Measurements from ENCODE around the gene MAN1B1.

MAN1B1 gene

DNA sequence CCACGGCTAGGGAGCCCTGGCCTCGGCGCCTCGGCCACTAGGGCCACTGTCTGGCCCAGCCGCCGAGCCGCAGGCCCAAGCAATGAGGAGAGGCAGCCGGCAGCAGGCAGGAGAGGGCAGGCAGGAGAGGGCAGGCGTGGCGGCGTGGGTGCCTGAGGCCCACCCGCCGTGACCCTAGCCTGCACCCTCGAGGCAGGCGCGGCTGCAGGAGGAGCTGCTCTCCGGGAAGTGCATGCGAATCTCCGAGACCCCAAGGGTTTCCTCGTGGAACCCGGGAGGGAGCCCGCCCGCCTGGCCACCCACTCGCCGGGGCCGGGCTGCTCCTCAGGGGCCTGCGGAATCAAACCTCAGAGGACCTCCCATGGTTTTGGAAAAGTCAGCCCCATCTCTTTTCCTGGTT, 61.5 kb downstream of the MAN1B1 start:
- no peak for DNase-seq

DNA sequence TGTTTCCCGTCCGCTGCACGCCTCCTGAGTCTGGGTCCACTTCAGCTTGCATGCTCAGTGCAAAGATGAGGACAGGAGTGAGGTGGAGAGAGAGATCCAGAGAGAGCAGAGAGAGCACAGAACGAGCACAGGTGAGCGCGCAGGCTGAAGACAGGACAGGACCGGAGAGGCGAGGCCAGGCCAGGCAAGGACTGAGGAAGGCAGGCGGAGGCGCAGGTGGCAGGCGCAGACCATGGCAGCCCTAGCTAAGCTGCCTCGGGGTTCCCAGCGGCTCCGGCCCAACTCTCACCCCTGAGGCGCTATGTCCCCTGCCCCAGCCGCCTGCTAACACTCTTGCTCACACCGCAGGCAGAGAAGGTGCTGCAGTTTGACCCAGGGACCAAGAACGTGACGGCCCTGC, 61.9 kb downstream of the MAN1B1 start:
- DNase-seq = no peak

GRCh38 chr9:137149363-137149762, 62.6 kb downstream of the MAN1B1 start:
- DNase-seq = no peak

GRCh38 chr9:137149942-137150616, 63.3 kb downstream of the MAN1B1 start:
- no peak for DNase-seq

GRCh38 chr9:137150617-137151457, 64.1 kb downstream of the MAN1B1 start:
- peak; percentile 34 for DNase-seq

GRCh38 chr9:137152844-137153405, 66.1 kb downstream of the MAN1B1 start:
- DNase-seq = no peak

DNA sequence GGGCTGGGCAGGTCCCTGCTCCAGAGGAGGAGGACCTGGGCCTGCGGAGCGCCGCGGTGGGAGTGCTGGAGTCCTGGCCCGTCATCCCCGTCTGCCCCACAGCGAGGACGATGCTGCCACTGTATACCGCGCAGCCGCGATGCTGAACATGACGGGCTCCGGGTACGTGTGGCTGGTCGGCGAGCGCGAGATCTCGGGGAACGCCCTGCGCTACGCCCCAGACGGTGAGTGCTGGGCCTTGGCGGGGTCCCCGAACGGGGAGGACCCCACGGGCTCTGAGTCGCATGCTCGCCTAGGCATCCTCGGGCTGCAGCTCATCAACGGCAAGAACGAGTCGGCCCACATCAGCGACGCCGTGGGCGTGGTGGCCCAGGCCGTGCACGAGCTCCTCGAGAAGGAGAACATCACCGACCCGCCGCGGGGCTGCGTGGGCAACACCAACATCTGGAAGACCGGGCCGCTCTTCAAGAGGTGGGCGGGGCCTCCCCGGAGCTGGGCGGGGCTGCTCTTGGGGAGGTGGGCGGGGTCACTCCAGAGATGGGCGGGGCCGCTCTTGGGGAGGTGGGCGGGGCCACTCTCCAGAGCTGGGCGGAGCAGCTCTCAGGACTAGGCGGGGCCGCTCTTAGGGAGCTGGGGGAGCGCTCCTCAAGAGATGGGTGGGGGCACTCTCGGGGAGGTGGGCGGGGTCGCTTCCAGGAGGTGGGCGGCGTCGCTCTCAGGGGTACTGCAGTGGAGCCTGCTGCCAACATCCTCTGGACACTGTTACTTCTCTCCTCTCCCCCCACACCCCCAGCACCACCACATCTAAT, 70.0 kb downstream of the MAN1B1 start:
- no peak for DNase-seq

DNA sequence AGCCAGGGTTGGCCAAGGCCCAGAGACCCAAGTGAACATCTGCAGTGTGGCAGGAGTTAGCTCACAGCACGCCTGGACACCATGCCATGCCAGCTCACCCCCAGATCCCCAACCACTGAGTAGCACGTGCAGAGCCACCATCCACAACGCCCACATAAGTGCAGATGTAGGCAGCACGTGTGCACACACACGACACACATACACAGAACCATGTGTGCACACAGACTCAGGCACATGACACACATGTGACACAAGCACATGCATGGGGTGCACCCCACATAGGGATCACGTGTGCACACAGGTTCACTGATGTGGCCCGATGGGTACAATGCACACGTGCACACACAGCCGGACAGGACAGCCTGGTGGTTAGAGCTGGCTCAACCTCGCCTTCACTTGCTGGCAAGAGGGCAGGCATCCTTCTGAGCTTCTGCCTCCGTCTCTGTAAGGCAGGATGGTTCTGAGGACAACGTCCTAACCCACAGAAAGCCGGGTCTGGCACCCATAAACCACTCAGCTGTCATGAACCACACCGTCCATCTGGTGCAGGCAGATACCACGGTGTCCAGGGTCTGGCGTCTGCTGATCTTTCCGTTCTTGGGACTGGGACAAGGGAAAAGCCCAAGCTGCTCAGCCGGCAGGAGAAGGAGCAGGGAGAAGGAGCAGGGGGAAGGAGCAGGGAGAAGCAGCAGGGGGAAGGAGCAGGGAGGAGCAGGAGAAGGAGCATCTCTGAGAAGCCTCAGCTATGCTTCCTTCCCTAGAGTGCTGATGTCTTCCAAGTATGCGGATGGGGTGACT, 71.0 kb downstream of the MAN1B1 start:
- no peak for DNase-seq

- DNase-seq = no peak
Observed at GRCh38 chr9:137158625-137159024, 71.8 kb downstream of the MAN1B1 start.

Measured in fibroblast of skin of back (primary cell).